GM12878 (cell line): Measurements from ENCODE around the gene ARHGEF11. TPM values are rescaled to one million over a fixed set of nuclear protein-coding genes. Genes with fewer than 3 reads are reported as not detected.

Experiments
- ATAC-seq: fragments of 200-7000 bp; cut with Tn5 transposase; 3 replicates; pipeline ENCODE4 v1.9.1; 2020; ENCODE audit warnings: mild to moderate bottlenecking, moderate library complexity
- BruUV-seq: library from RNA; stranded (reverse); fragments of 400-500 nt; replicated peaks from 2 replicates; lab custom pipeline; 2021; lab: Mats Ljungman, UMichigan
- CTCF ChIA-PET: fragments of 300-600 bp; sonication (Branson Sonifier 250); formaldehyde crosslinking; extraction: SDS; loops from one replicate; lab custom pipeline; 2021; ENCODE audit warnings: inconsistent platforms; lab: Yijun Ruan, JAX
- POLR2A ChIA-PET: fragments of 350-600 bp; formaldehyde crosslinking; extraction: SDS; loops from one replicate; lab custom pipeline; 2021; ENCODE audit warnings: inconsistent platforms; lab: Charles Lee
- RAD21 ChIA-PET: fragments of 300-600 bp; sonication (Branson Sonifier 250); formaldehyde crosslinking; loops from one replicate; lab custom pipeline; 2023; ENCODE audit warnings: antibody characterized with exemption; ENCODE audit not compliant: unreplicated experiment; lab: Charles Lee
- SMC1A ChIA-PET: fragments of 300-600 bp; sonication (Branson Sonifier 250); formaldehyde crosslinking; loops from one replicate; lab custom pipeline; 2023; ENCODE audit not compliant: unreplicated experiment, uncharacterized antibody; lab: Charles Lee
- DNase-seq: peaks from one replicate; pipeline ENCODE4 v3.0.0-alpha.2; 2011; ENCODE audit warnings: low read depth, low spot score
- FAIRE-seq: peaks from 3 replicates; lab custom pipeline; 2011; peaks lifted over from hg19 to GRCh38; lab: Jason Lieb, UNC
- H2AFZ ChIP-seq: 2 replicates; pipeline ENCODE4 v1.6.0; 2011; ENCODE audit warnings: low read depth, low read length, control low read depth; ENCODE audit not compliant: control insufficient read depth
- H3K27ac ChIP-seq: 2 replicates; pipeline ENCODE4 v1.5.1; 2011; ENCODE audit warnings: control low read depth; ENCODE audit not compliant: control insufficient read depth, insufficient read depth
- H3K27me3 ChIP-seq, 2 experiments: replicated peaks in 1 of 2; 2 replicates each; pipeline versions ENCODE4 v1.6.0 to v1.6.1; 2011; ENCODE audit warnings: low read length in 1 of 2; ENCODE audit not compliant: control insufficient read depth in 2 of 2, insufficient read depth in 2 of 2
- H3K36me3 ChIP-seq, 2 experiments: 2 replicates each; pipeline ENCODE4 v1.5.1; 2011; ENCODE audit warnings: low read length in 1 of 2; ENCODE audit not compliant: control insufficient read depth in 2 of 2, insufficient read depth in 2 of 2
- H3K4me1 ChIP-seq: 2 replicates; pipeline ENCODE4 v1.6.1; 2011; ENCODE audit warnings: mild to moderate bottlenecking, low read length, moderate library complexity, mixed read lengths; ENCODE audit not compliant: control insufficient read depth, insufficient read depth
- H3K4me2 ChIP-seq: 2 replicates; pipeline ENCODE4 v1.6.0; 2011; ENCODE audit warnings: control low read depth; ENCODE audit not compliant: control insufficient read depth, insufficient read depth
- H3K4me3 ChIP-seq: fragments of 200-600 bp; sonication (generic); 2 replicates; pipeline ENCODE4 v1.5.1; 2016
- H3K79me2 ChIP-seq: 2 replicates; pipeline ENCODE4 v1.6.0; 2011; ENCODE audit warnings: low read length; ENCODE audit not compliant: control insufficient read depth, insufficient read depth
- H3K9ac ChIP-seq: 2 replicates; pipeline ENCODE4 v1.8.0; 2011; ENCODE audit warnings: low read length, control low read depth, mixed read lengths; ENCODE audit not compliant: control insufficient read depth, insufficient read depth
- H3K9me3 ChIP-seq: replicated peaks from 3 replicates; pipeline ENCODE4 v1.5.1; 2011; ENCODE audit warnings: mild to moderate bottlenecking, low read length; ENCODE audit not compliant: control insufficient read depth, insufficient read depth
- H4K20me1 ChIP-seq: 2 replicates; pipeline ENCODE4 v1.6.0; 2011; ENCODE audit not compliant: control insufficient read depth, insufficient read depth
- BMI1 ChIP-seq: fragments of 450-650 bp; IDR thresholded peaks from 2 replicates; pipeline ENCODE4 v1.6.1; 2016; ENCODE audit warnings: mild to moderate bottlenecking, moderate library complexity, borderline replicate concordance
- NR2C1 ChIP-seq: fragments of 450-650 bp; IDR thresholded peaks from 2 replicates; pipeline ENCODE4 v1.6.1; 2017; ENCODE audit warnings: antibody characterized with exemption, mild to moderate bottlenecking, moderate library complexity
- NR2C2 ChIP-seq: IDR thresholded peaks from 2 replicates; pipeline ENCODE4 v1.6.1; 2011; ENCODE audit warnings: borderline replicate concordance, low read depth; ENCODE audit not compliant: control insufficient read depth, insufficient read length
- SIX5 ChIP-seq: IDR thresholded peaks from 2 replicates; pipeline ENCODE4 v1.6.1; 2011; ENCODE audit warnings: mild to moderate bottlenecking, low read depth, low read length, moderate library complexity; ENCODE audit not compliant: severe bottlenecking
- WGBS: methylation state at CpG from one replicate; pipeline ENCODE4 v1.1.6; 2016; ENCODE audit warnings: low lambda C conversion rate; ENCODE audit not compliant: insufficient replicate concordance, insufficient coverage; ENCODE audit errors: missing lambda C conversion rate; 5-methylcytosine and 5-hydroxymethylcytosine counted together
- in situ Hi-C: fragments of 300-500 bp; cut with MboI; formaldehyde crosslinking; loops from 9 replicates; pipeline ENCODE4 v1.14.3; 2018; ENCODE audit warnings: mixed read lengths
- intact Hi-C: fragments of 100-400 bp; cut with micrococcal nuclease; formaldehyde crosslinking; loops from one replicate; pipeline ENCODE4 v1.14.2; 2022; ENCODE audit not compliant: unreplicated experiment
- polyA plus RNA-seq, 11 experiments: library from polyadenylated mRNA; depleted of rRNA in 4 of 11; unstranded in 6 of 11; stranded (reverse) in 5 of 11; fragments of >200 nt; fragmentation: Nextera tagmentation in 4 of 11; fragmentation: Illumina TruSeq in 1 of 11; extraction: Ambion mirVana in 4 of 11; extraction: Trizol in 1 of 11; gene quantifications; 1 replicate in 1 of 11; 2 replicates in 10 of 11; pipeline versions ENCODE4 v1.2.1 to v1.2.3, GENCODE V29; 2011 to 2016; ENCODE audit warnings: inconsistent platforms in 2 of 11, missing spikeins in 2 of 11, low read depth in 1 of 11
- total RNA-seq, 4 experiments: library from RNA; depleted of rRNA in 3 of 4; stranded (reverse); fragments of >200 nt in 3 of 4; fragmentation: Illumina TruSeq in 1 of 4; extraction: Trizol in 1 of 4; gene quantifications; 2 replicates each; pipeline versions ENCODE4 v1.2.1 to v1.2.3, GENCODE V29; 2013 to 2021
- TF ChIP-seq, protein P1 (sequence below): IDR thresholded peaks from 2 replicates; pipeline ENCODE4 v1.6.1; 2011; ENCODE audit warnings: borderline replicate concordance, low read depth, mild to moderate bottlenecking, moderate library complexity, low read length; ENCODE audit not compliant: insufficient read depth, poor library complexity, severe bottlenecking

ARHGEF11 gene
- total and polyA plus RNA-seq, 10 of the 15 experiments (the other 5 are each of a cell fraction or from before 2014, with no cell fraction given): 0.05 to 12.7 (median 1.8) TPM

DNA sequence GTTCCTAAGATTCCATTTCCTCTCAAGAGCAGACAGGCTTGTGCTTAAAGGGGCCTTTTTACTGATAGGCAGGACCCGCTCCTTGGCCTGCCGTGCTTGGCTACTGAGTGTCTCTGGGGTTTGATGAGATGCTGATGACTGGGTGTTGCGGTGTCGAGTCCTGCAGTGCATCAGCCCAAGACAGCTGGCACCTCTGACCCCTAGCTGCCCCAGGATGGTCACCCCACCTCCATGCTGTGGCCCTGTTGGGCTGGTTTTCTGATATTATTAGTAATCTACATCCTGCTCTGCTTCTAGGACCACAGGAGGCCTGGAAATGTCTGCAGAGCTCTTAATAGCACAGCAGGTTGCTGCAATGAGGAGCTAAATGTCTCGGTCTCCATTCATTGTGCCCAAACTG lies 96.4 kb downstream of the ARHGEF11 start:
- ChIA-PET RAD21 (interaction anchor here (1.5 kb wide), 1 partner anchor 125 kb away, joined by 3 read pairs; no protein-coding TSS in a partner anchor), POLR2A (interaction anchor here (0.6 kb wide), 1 partner anchor 464 kb away, joined by 5 read pairs; no protein-coding TSS in a partner anchor), SMC1A (interaction anchor here (1.0 to 1.2 kb wide), 2 partner anchors 18 to 90 kb away, joined by 3 read pairs; no protein-coding TSS in a partner anchor), CTCF (interaction anchor here (0.8 to 2.5 kb wide), 2 partner anchors 12 to 125 kb away, joined by 3 to 9 read pairs; no protein-coding TSS in a partner anchor)
- Histone ChIP-seq H3K36me3 (peaks cover 0 to 7% of the 10 kb centered on the region in 2 experiments; a peak in 3 of 4 replicates), H3K79me2 (no peaks in the 10 kb centered on the region), H3K9ac (no peak overlapping the region), H3K4me2 (no peak overlapping the region), H3K27me3 (no peaks in the 10 kb centered on the region), H3K27ac (no peak overlapping the region), H4K20me1 (no peaks in the 10 kb centered on the region), H2AFZ (no peak overlapping the region), H3K9me3 (no peaks in the 10 kb centered on the region), H3K4me3 (no peak overlapping the region), H3K4me1 (no peaks in the 10 kb centered on the region)
- ATAC-seq (no peak), DNase-seq (no peak), FAIRE-seq (no peak)
- in situ Hi-C loops (no loop called here), intact Hi-C loops (no loop called here)
- WGBS: 96% methylated on average over 5 of the region's 5 CpGs
- no TSS peak for BruUV-seq
- TF ChIP-seq SIX5 (no peak), NR2C2 (no peak), BMI1 (no peak), NR2C1 (no peak)
- TF ChIP-seq, protein P1, sequence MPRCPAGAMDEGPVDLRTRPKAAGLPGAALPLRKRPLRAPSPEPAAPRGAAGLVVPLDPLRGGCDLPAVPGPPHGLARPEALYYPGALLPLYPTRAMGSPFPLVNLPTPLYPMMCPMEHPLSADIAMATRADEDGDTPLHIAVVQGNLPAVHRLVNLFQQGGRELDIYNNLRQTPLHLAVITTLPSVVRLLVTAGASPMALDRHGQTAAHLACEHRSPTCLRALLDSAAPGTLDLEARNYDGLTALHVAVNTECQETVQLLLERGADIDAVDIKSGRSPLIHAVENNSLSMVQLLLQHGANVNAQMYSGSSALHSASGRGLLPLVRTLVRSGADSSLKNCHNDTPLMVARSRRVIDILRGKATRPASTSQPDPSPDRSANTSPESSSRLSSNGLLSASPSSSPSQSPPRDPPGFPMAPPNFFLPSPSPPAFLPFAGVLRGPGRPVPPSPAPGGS: no peak
